BLaER1 treated with 17β-estradiol and CSF1 and Interleukin-3, amounts not matched to agents 10 nM and 100 nM (cell line): ENCODE data around the gene HOXB3.

Source experiments
- H3K27ac ChIP-seq, 11 experiments: shearing (Covaris generic); formaldehyde crosslinking; 2 replicates each; pipeline ENCODE4 v1.8.1; 2022
- H3K27me3 ChIP-seq, 11 experiments: shearing (Covaris generic); formaldehyde crosslinking; 2 replicates each; pipeline ENCODE4 v1.8.1; 2022
- H3K36me3 ChIP-seq, 11 experiments: shearing (Covaris generic); formaldehyde crosslinking; 2 replicates each; pipeline ENCODE4 v1.8.1; 2022
- H3K4me1 ChIP-seq, 10 experiments: shearing (Covaris generic); formaldehyde crosslinking; 2 replicates each; pipeline ENCODE4 v1.8.1; 2022
- H3K4me2 ChIP-seq, 11 experiments: shearing (Covaris generic); formaldehyde crosslinking; 2 replicates each; pipeline ENCODE4 v1.8.1; 2022
- H3K4me3 ChIP-seq, 10 experiments: shearing (Covaris generic); formaldehyde crosslinking; 2 replicates each; pipeline ENCODE4 v1.8.1; 2022
- H3K9ac ChIP-seq, 11 experiments: shearing (Covaris generic); formaldehyde crosslinking; 2 replicates each; pipeline ENCODE4 v1.8.1; 2022
- H3K9me3 ChIP-seq, 11 experiments: shearing (Covaris generic); formaldehyde crosslinking; replicated peaks in 1 of 11; 2 replicates each; pipeline ENCODE4 v1.8.1; 2022
- H4K20me1 ChIP-seq, 11 experiments: shearing (Covaris generic); formaldehyde crosslinking; 2 replicates each; pipeline ENCODE4 v1.8.1; 2022
- Cebpa-rat ChIP-seq, 11 experiments: shearing (Covaris generic); IDR thresholded peaks; 2 replicates each; pipeline ENCODE4 v1.8.1; 2022

Gene HOXB3

GRCh38 chr17:48571024-48571818 is 18.8 kb downstream of the HOXB3 start:
- Histone ChIP-seq H3K4me2 (no peak overlapping the region), H3K9ac (no peak overlapping the region)

GRCh38 chr17:48570325-48571023 is 19.6 kb downstream of the HOXB3 start:
- Histone ChIP-seq H3K9ac (no peak overlapping the region), H3K27me3 (peaks cover 100% of the 10 kb centered on the region in 11 experiments), H3K27ac (no peak overlapping the region), H3K4me3 (no peak overlapping the region), H3K4me2 (no peak overlapping the region), H4K20me1 (peaks cover 0 to 94% (median 51%) of the 10 kb centered on the region in 11 experiments; a peak in 16 of 22 replicates), H3K4me1 (no peaks in the 10 kb centered on the region), H3K9me3 (no peaks in the 10 kb centered on the region), H3K36me3 (no peaks in the 10 kb centered on the region)
- TF ChIP-seq Cebpa-rat (IDR thresholded peaks at IDR 0.05) = no peak

More at GRCh38 chr17:48571024-48571818, 18.8 kb downstream of the HOXB3 start:
- H3K27ac ChIP-seq = no peak overlapping the region
- no peak overlapping the region for H3K4me3 ChIP-seq
- no peaks in the 10 kb centered on the region for H3K36me3 ChIP-seq
- no peaks in the 10 kb centered on the region for H3K4me1 ChIP-seq
- peaks cover 100% of the 10 kb centered on the region in 11 experiments for H3K27me3 ChIP-seq
- TF ChIP-seq Cebpa-rat (IDR thresholded peaks at IDR 0.05) = no peak
- peaks cover 0 to 92% (median 51%) of the 10 kb centered on the region in 11 experiments; a peak in 16 of 22 replicates for H4K20me1 ChIP-seq
- H3K9me3 ChIP-seq = no peaks in the 10 kb centered on the region

GRCh38 chr17:48569674-48570324 is 20.2 kb downstream of the HOXB3 start:
- TF ChIP-seq Cebpa-rat (IDR thresholded peaks at IDR 0.05) = no peak
- Histone ChIP-seq H3K9ac (no peak overlapping the region), H3K27me3 (peaks cover 100% of the 10 kb centered on the region in 11 experiments), H3K4me1 (no peaks in the 10 kb centered on the region), H3K36me3 (no peaks in the 10 kb centered on the region), H3K27ac (no peak overlapping the region), H4K20me1 (peaks cover 0 to 94% (median 57%) of the 10 kb centered on the region in 11 experiments; a peak in 16 of 22 replicates), H3K4me3 (no peak overlapping the region), H3K9me3 (no peaks in the 10 kb centered on the region), H3K4me2 (no peak overlapping the region)

- Histone ChIP-seq H3K4me2 (no peak overlapping the region), H3K27me3 (peaks cover 99 to 100% (median 100%) of the 10 kb centered on the region in 11 experiments), H3K9ac (no peak overlapping the region), H3K9me3 (no peaks in the 10 kb centered on the region), H3K27ac (no peak overlapping the region), H3K36me3 (no peaks in the 10 kb centered on the region), H4K20me1 (peaks cover 0 to 89% (median 54%) of the 10 kb centered on the region in 11 experiments; a peak in 16 of 22 replicates), H3K4me1 (no peaks in the 10 kb centered on the region), H3K4me3 (no peak overlapping the region)
- no peak for TF ChIP-seq Cebpa-rat (IDR thresholded peaks at IDR 0.05)
Observed at GRCh38 chr17:48569240-48569582, 20.8 kb downstream of the HOXB3 start.

- no peaks in the 10 kb centered on the region for H3K36me3 ChIP-seq
- peaks cover 99 to 100% (median 100%) of the 10 kb centered on the region in 11 experiments for H3K27me3 ChIP-seq
- no peak overlapping the region for H3K4me3 ChIP-seq
- no peak overlapping the region for H3K27ac ChIP-seq
- no peak overlapping the region for H3K9ac ChIP-seq
- H4K20me1 ChIP-seq = peaks cover 0 to 87% (median 51%) of the 10 kb centered on the region in 11 experiments; a peak in 16 of 22 replicates
- H3K4me1 ChIP-seq = no peaks in the 10 kb centered on the region
- H3K4me2 ChIP-seq = no peak overlapping the region
- no peaks in the 10 kb centered on the region for H3K9me3 ChIP-seq
- TF ChIP-seq Cebpa-rat (IDR thresholded peaks at IDR 0.05) = no peak
Observed at GRCh38 chr17:48568499-48569239, 21.4 kb downstream of the HOXB3 start.

GRCh38 chr17:48567646-48568354 is 22.2 kb downstream of the HOXB3 start:
- Histone ChIP-seq H4K20me1 (peaks cover 0 to 83% (median 42%) of the 10 kb centered on the region in 11 experiments; a peak in 16 of 22 replicates), H3K27ac (no peak overlapping the region), H3K36me3 (no peaks in the 10 kb centered on the region), H3K4me1 (no peaks in the 10 kb centered on the region), H3K9me3 (no peaks in the 10 kb centered on the region), H3K4me2 (no peak overlapping the region), H3K27me3 (peaks cover 99 to 100% (median 100%) of the 10 kb centered on the region in 11 experiments), H3K9ac (no peak overlapping the region), H3K4me3 (no peak overlapping the region)
- no peak for TF ChIP-seq Cebpa-rat (IDR thresholded peaks at IDR 0.05)

- no peak overlapping the region for H3K27ac ChIP-seq
- H3K4me2 ChIP-seq = no peak overlapping the region
- H3K9ac ChIP-seq = no peak overlapping the region
- TF ChIP-seq Cebpa-rat (IDR thresholded peaks at IDR 0.05) = no peak
- H3K9me3 ChIP-seq = no peaks in the 10 kb centered on the region
- peaks cover 0 to 79% (median 36%) of the 10 kb centered on the region in 11 experiments; a peak in 16 of 22 replicates for H4K20me1 ChIP-seq
- peaks cover 99 to 100% (median 100%) of the 10 kb centered on the region in 11 experiments for H3K27me3 ChIP-seq
- no peaks in the 10 kb centered on the region for H3K4me1 ChIP-seq
- no peak overlapping the region for H3K4me3 ChIP-seq
- no peaks in the 10 kb centered on the region for H3K36me3 ChIP-seq
Observed at GRCh38 chr17:48567209-48567608, 22.8 kb downstream of the HOXB3 start.

- Histone ChIP-seq H3K36me3 (no peaks in the 10 kb centered on the region), H3K27me3 (peaks cover 99 to 100% (median 100%) of the 10 kb centered on the region in 11 experiments), H3K9ac (no peak overlapping the region)
Observed at GRCh38 chr17:48566717-48567116, 23.3 kb downstream of the HOXB3 start.

More at GRCh38 chr17:48566717-48567116, 23.3 kb downstream of the HOXB3 start:
- H3K4me2 ChIP-seq = no peak overlapping the region
- TF ChIP-seq Cebpa-rat (IDR thresholded peaks at IDR 0.05) = no peak
- peaks cover 0 to 76% (median 33%) of the 10 kb centered on the region in 11 experiments; a peak in 16 of 22 replicates for H4K20me1 ChIP-seq
- no peaks in the 10 kb centered on the region for H3K9me3 ChIP-seq
- no peaks in the 10 kb centered on the region for H3K4me1 ChIP-seq
- no peak overlapping the region for H3K4me3 ChIP-seq
- H3K27ac ChIP-seq = no peak overlapping the region
